Measurements from ENCODE around the gene FGD6.
"Not testable (repeated sequence)": the region's sequence is repeated elsewhere in the genome, so short reads cannot be mapped to it uniquely, and the experiment has no call there.

The FGD6 gene

GRCh38 chr12:95201056-95201670 lies 16.1 kb downstream of the FGD6 start:
- H2AFZ ChIP-seq: no peak overlapping the region
- no peak overlapping the region for H3K4me3 ChIP-seq (ENCODE audit: low read depth, low read length)
- no peak overlapping the region for H3K9ac ChIP-seq
- no peaks in the 10 kb centered on the region for H3K79me2 ChIP-seq
- H3K4me1 ChIP-seq: no peaks in the 10 kb centered on the region
- no peaks in the 10 kb centered on the region for H3K36me3 ChIP-seq (ENCODE audit: control insufficient read depth, insufficient read depth, low read length)
- H3K4me2 ChIP-seq (ENCODE audit: low read length): peak overlapping the region; percentile 7
- TF ChIP-seq CTCF (IDR thresholded peaks at IDR 0.05): no peak
- H3K27me3 ChIP-seq (ENCODE audit: control insufficient read depth, insufficient read depth, low read length): no peaks in the 10 kb centered on the region
- peak overlapping the region; percentile 43 for H3K27ac ChIP-seq
- no peaks in the 10 kb centered on the region for H3K9me3 ChIP-seq (ENCODE audit: control insufficient read depth, low read length)

GRCh38 chr12:95200128-95200894 lies 17.0 kb downstream of the FGD6 start:
- Histone ChIP-seq H2AFZ (peak overlapping the region; percentile 52), H3K4me1 (no peaks in the 10 kb centered on the region), H3K79me2 (no peaks in the 10 kb centered on the region), H3K9me3 (ENCODE audit: control insufficient read depth, low read length) (no peaks in the 10 kb centered on the region), H3K36me3 (ENCODE audit: control insufficient read depth, insufficient read depth, low read length) (no peaks in the 10 kb centered on the region), H3K9ac (no peak overlapping the region), H3K27ac (peak overlapping the region; percentile 43), H3K4me2 (ENCODE audit: low read length) (peak overlapping the region; percentile 25), H3K27me3 (ENCODE audit: control insufficient read depth, insufficient read depth, low read length) (no peaks in the 10 kb centered on the region), H3K4me3 (ENCODE audit: low read depth, low read length) (no peak overlapping the region)
- no peak for TF ChIP-seq CTCF (IDR thresholded peaks at IDR 0.05)

GRCh38 chr12:95198914-95199313 lies 18.4 kb downstream of the FGD6 start:
- H3K36me3 ChIP-seq (ENCODE audit: control insufficient read depth, insufficient read depth, low read length): no peaks in the 10 kb centered on the region
- no peak overlapping the region for H3K27ac ChIP-seq
- no peak for TF ChIP-seq CTCF (IDR thresholded peaks at IDR 0.05)
- no peak overlapping the region for H3K9ac ChIP-seq
- H3K4me3 ChIP-seq (ENCODE audit: low read depth, low read length): no peak overlapping the region
- H3K4me2 ChIP-seq (ENCODE audit: low read length): no peak overlapping the region
- peaks cover 2% of the 10 kb centered on the region for H3K79me2 ChIP-seq
- no peaks in the 10 kb centered on the region for H3K27me3 ChIP-seq (ENCODE audit: control insufficient read depth, insufficient read depth, low read length)
- no peaks in the 10 kb centered on the region for H3K4me1 ChIP-seq
- no peaks in the 10 kb centered on the region for H3K9me3 ChIP-seq (ENCODE audit: control insufficient read depth, low read length)
- H2AFZ ChIP-seq: no peak overlapping the region

- no peaks in the 10 kb centered on the region for H3K27me3 ChIP-seq (ENCODE audit: control insufficient read depth, insufficient read depth, low read length)
- no peak overlapping the region for H3K4me2 ChIP-seq (ENCODE audit: low read length)
- no peak for TF ChIP-seq CTCF (IDR thresholded peaks at IDR 0.05)
- H3K4me1 ChIP-seq: no peaks in the 10 kb centered on the region
- H2AFZ ChIP-seq: no peak overlapping the region
- H3K36me3 ChIP-seq (ENCODE audit: control insufficient read depth, insufficient read depth, low read length): no peaks in the 10 kb centered on the region
- no peak overlapping the region for H3K9ac ChIP-seq
- H3K79me2 ChIP-seq: peaks cover 2% of the 10 kb centered on the region
- no peak overlapping the region for H3K27ac ChIP-seq
- no peaks in the 10 kb centered on the region for H3K9me3 ChIP-seq (ENCODE audit: control insufficient read depth, low read length)
- no peak overlapping the region for H3K4me3 ChIP-seq (ENCODE audit: low read depth, low read length)
Observed at GRCh38 chr12:95197636-95198035, 19.6 kb downstream of the FGD6 start.

- not testable (repeated sequence) for H3K27me3 ChIP-seq (ENCODE audit: control insufficient read depth, insufficient read depth, low read length); H3K9me3 ChIP-seq (ENCODE audit: control insufficient read depth, low read length); H3K4me3 ChIP-seq (ENCODE audit: low read depth, low read length); H3K9ac ChIP-seq; H3K4me2 ChIP-seq (ENCODE audit: low read length); H2AFZ ChIP-seq; H3K27ac ChIP-seq; H3K4me1 ChIP-seq; H3K36me3 ChIP-seq (ENCODE audit: control insufficient read depth, insufficient read depth, low read length); H3K79me2 ChIP-seq
Observed at GRCh38 chr12:95196875-95197569, 20.2 kb downstream of the FGD6 start.

Measured in parathyroid adenoma (tissue), 2 donors.